CD14-positive monocyte (primary cell): ENCODE measurements around the gene C10orf105. TPM values are rescaled to one million over a fixed set of nuclear protein-coding genes. Genes with fewer than 3 reads are reported as not detected.
A peak's percentile ranks its signal among the peaks of the same experiment; 100 is the strongest.

Experiments
- DNase-seq, 3 donors: peaks; one replicate each; pipeline ENCODE4 v3.0.0-alpha.2; 2011 to 2022
- H2AFZ ChIP-seq: 2 replicates; pipeline ENCODE4 v1.6.0; 2012; ENCODE audit warnings: mild to moderate bottlenecking, low read depth, low read length, inconsistent platforms; ENCODE audit not compliant: insufficient read depth, poor library complexity, severe bottlenecking
- H3K27ac ChIP-seq, 2 donors: 1 replicate in 1 of 2; 2 replicates in 1 of 2; pipeline ENCODE4 v1.5.1; 2012 to 2013; ENCODE audit warnings: low read length in 2 of 2, control low read depth in 1 of 2, inconsistent platforms in 1 of 2, low read depth in 1 of 2, mild to moderate bottlenecking in 1 of 2
- H3K27me3 ChIP-seq, 2 donors: one replicate each; pipeline versions ENCODE4 v1.6.0 to v1.6.1; 2011 to 2013; ENCODE audit warnings: low read length in 2 of 2; ENCODE audit not compliant: control insufficient read depth in 2 of 2, insufficient read depth in 2 of 2
- H3K36me3 ChIP-seq, 2 donors: replicated peaks in 1 of 2; 1 replicate in 1 of 2; 2 replicates in 1 of 2; pipeline versions ENCODE4 v1.5.1 to v1.6.1; 2012 to 2013; ENCODE audit warnings: low read length in 2 of 2, control low read depth in 1 of 2, inconsistent platforms in 1 of 2, mild to moderate bottlenecking in 1 of 2; ENCODE audit not compliant: insufficient read depth in 2 of 2, control insufficient read depth in 1 of 2
- H3K4me1 ChIP-seq, 2 donors: 1 replicate in 1 of 2; 2 replicates in 1 of 2; pipeline versions ENCODE4 v1.5.1 to v1.6.1; 2012 to 2013; ENCODE audit warnings: low read length in 2 of 2, control low read depth in 1 of 2, inconsistent platforms in 1 of 2, mild to moderate bottlenecking in 1 of 2, moderate library complexity in 1 of 2; ENCODE audit not compliant: insufficient read depth in 2 of 2, control insufficient read depth in 1 of 2
- H3K4me2 ChIP-seq: replicated peaks from 2 replicates; pipeline ENCODE3; 2012; ENCODE audit warnings: low read length, moderate library complexity, mild to moderate bottlenecking; ENCODE audit not compliant: poor library complexity, severe bottlenecking; ENCODE audit errors: extremely low read depth
- H3K4me3 ChIP-seq, 3 experiments: fragments of 200-600 bp in 1 of 3; sonication (generic) in 1 of 3; replicated peaks in 1 of 3; 1 replicate in 2 of 3; 2 replicates in 1 of 3; pipeline ENCODE4 v1.5.1; 2011 to 2013; ENCODE audit warnings: low read length in 3 of 3, mild to moderate bottlenecking in 3 of 3, control low read depth in 2 of 3, low read depth in 2 of 3, inconsistent platforms in 1 of 3, moderate library complexity in 1 of 3
- H3K79me2 ChIP-seq: 2 replicates; pipeline ENCODE4 v1.6.0; 2012; ENCODE audit warnings: mild to moderate bottlenecking, control low read depth, inconsistent platforms, low read length, moderate library complexity; ENCODE audit not compliant: insufficient read depth
- H3K9ac ChIP-seq: 2 replicates; pipeline ENCODE4 v1.6.0; 2017; ENCODE audit warnings: low read length, mild to moderate bottlenecking; ENCODE audit not compliant: insufficient read depth, poor library complexity, severe bottlenecking
- H3K9me3 ChIP-seq, 2 donors: replicated peaks in 1 of 2; 1 replicate in 1 of 2; 2 replicates in 1 of 2; pipeline versions ENCODE4 v1.5.1 to v1.6.1; 2012 to 2013; ENCODE audit warnings: low read length in 2 of 2, control low read depth in 1 of 2; ENCODE audit not compliant: control insufficient read depth in 1 of 2, insufficient read depth in 1 of 2
- H4K20me1 ChIP-seq: 2 replicates; pipeline ENCODE4 v1.6.0; 2012; ENCODE audit warnings: mild to moderate bottlenecking, low read length, control low read depth, moderate library complexity; ENCODE audit not compliant: insufficient read depth
- H3K27ac Mint-ChIP-seq, 7 donors: one replicate each; pipeline ENCODE4 v1.8.0; 2020; ENCODE audit warnings: mild to moderate bottlenecking in 7 of 7, mixed read lengths in 7 of 7, moderate library complexity in 6 of 7, inconsistent platforms in 2 of 7
- H3K27me3 Mint-ChIP-seq, 3 donors: one replicate each; pipeline ENCODE4 v1.8.0; 2021 to 2022; ENCODE audit warnings: low read depth in 3 of 3, mild to moderate bottlenecking in 3 of 3, mixed read lengths in 3 of 3, moderate library complexity in 3 of 3, inconsistent platforms in 1 of 3
- H3K36me3 Mint-ChIP-seq, 2 donors: one replicate each; pipeline ENCODE4 v1.8.0; 2020; ENCODE audit warnings: mixed read lengths in 2 of 2, inconsistent platforms in 1 of 2, mild to moderate bottlenecking in 1 of 2
- H3K4me1 Mint-ChIP-seq: one replicate; pipeline ENCODE4 v1.8.0; 2020; ENCODE audit warnings: mild to moderate bottlenecking, mixed read lengths
- H3K4me3 Mint-ChIP-seq, 2 donors: one replicate each; pipeline ENCODE4 v1.8.0; 2020; ENCODE audit warnings: mild to moderate bottlenecking in 2 of 2, mixed read lengths in 2 of 2, moderate library complexity in 1 of 2
- H3K9me3 Mint-ChIP-seq, 7 donors: one replicate each; pipeline ENCODE4 v1.8.0; 2020 to 2022; ENCODE audit warnings: mixed read lengths in 7 of 7, mild to moderate bottlenecking in 6 of 7, moderate library complexity in 6 of 7, inconsistent platforms in 2 of 7
- WGBS: methylation state at CpG from one replicate; pipeline ENCODE4 v1.1.5; 2013; ENCODE audit warnings: missing lambda C conversion rate; ENCODE audit not compliant: insufficient coverage; 5-methylcytosine and 5-hydroxymethylcytosine counted together
- intact Hi-C, 2 donors: fragments of 100-400 bp; cut with micrococcal nuclease; formaldehyde crosslinking; loops; one replicate each; pipeline versions ENCODE4 v1.15.0 to v1.15.1; 2023
- polyA plus RNA-seq, 3 donors: library from polyadenylated mRNA; depleted of rRNA in 1 of 3; unstranded in 2 of 3; stranded (reverse) in 1 of 3; fragments of 300-500 nt in 2 of 3; fragments of >200 nt in 1 of 3; fragmentation: Illumina TruSeq in 2 of 3; gene quantifications; 1 replicate in 2 of 3; 2 replicates in 1 of 3; pipeline ENCODE4 v1.2.3, GENCODE V29; 2012 to 2021
- TF ChIP-seq, protein P1 (sequence below): fragments of 200-600 bp; IDR thresholded peaks from one replicate; pipeline ENCODE4 v1.8.0; 2022; ENCODE audit warnings: antibody characterized with exemption, mild to moderate bottlenecking

The C10orf105 gene
- polyA plus RNA-seq, 3 donors = 0.18 to 2.4 (median 0.48) TPM

DNA sequence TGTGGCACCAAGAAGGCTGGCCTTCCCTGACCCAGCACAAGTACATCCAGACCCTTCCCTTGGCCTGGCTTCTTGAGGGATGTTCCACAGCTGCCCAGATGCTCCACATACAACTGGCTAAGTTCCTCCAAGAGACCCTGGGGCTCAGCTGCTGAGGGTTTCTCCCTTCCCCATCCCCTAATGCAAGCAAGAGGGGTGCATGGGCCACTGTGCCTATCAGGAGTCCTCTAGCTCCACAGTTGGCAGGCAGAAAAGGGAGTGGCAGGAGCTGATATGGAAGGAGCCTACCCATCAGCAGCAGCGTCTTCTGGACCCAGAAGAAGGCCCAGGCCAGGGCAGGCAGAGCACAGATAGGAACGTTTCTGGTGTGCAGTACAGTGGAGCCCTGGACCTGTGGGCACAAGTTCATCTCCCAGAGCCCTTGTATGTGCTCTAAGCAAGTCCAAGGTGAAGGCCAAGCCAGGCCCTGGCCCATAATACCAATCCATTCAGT lies 27.5 kb upstream of the C10orf105 start:
- intact Hi-C loops = no loop called here

DNA sequence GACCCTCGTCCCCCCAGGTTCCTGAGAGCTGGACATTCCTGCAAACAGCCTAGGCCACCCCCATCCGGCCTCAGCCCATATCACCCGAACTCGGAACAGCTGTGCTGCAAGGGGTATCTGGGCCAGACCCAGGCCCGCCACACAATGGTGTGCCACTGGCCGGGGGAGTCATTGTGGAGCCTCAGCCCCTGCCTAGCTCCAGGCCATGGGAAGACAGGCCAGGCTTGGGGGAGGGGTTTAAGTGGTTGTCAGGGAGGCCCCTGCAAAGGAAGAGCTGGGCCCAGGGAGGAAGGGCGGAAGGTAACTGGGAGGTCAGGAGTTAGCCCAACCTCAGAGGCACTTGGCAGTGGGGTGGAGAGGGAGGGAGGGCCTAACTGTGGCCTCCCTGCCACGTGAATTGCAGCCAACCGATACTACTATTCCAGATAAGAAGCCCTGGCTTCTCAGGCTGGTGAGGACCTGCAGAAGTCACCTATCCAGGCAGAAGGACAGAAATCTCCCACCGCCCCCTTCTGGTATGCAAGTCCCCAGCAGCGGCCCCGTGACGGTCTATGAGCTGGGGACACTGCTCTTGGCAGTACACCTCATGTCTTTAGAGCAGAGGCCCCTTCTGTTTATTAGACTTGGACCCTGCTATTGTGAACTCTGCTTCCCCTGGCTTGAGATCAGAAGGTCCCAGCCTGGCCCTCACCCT lies 26.9 kb upstream of the C10orf105 start:
- peaks cover 14% of the 10 kb centered on the region for H3K79me2 ChIP-seq
- DNase-seq = no peak
- peaks cover 0 to 11% of the 10 kb centered on the region in 2 donors for H3K9me3 ChIP-seq
- peak overlapping the region; percentile 82 to 83 for H3K27ac ChIP-seq
- TF ChIP-seq, protein P1, sequence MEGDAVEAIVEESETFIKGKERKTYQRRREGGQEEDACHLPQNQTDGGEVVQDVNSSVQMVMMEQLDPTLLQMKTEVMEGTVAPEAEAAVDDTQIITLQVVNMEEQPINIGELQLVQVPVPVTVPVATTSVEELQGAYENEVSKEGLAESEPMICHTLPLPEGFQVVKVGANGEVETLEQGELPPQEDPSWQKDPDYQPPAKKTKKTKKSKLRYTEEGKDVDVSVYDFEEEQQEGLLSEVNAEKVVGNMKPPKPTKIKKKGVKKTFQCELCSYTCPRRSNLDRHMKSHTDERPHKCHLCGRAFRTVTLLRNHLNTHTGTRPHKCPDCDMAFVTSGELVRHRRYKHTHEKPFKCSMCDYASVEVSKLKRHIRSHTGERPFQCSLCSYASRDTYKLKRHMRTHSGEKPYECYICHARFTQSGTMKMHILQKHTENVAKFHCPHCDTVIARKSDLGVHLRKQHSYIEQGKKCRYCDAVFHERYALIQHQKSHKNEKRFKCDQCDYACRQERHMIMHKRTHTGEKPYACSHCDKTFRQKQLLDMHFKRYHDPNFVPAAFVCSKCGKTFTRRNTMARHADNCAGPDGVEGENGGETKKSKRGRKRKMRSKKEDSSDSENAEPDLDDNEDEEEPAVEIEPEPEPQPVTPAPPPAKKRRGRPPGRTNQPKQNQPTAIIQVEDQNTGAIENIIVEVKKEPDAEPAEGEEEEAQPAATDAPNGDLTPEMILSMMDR = no peak
- H3K27me3 ChIP-seq = no peaks in the 10 kb centered on the region
- peak overlapping the region; percentile 20 for H3K9ac ChIP-seq
- H2AFZ ChIP-seq = no peak overlapping the region
- peaks cover 27 to 38% of the 10 kb centered on the region in 2 donors for H3K36me3 ChIP-seq
- H3K9me3 Mint-ChIP-seq = peaks cover 0 to 9% (median 7%) of the 10 kb centered on the region in 7 donors
- H3K4me3 ChIP-seq = peak overlapping the region in 1 of 3 experiments; percentile 64
- H3K4me2 ChIP-seq = peak overlapping the region; percentile 63
- peaks cover 50 to 68% of the 10 kb centered on the region in 2 donors for H3K36me3 Mint-ChIP-seq
- intact Hi-C loops = no loop called here
- H3K4me1 ChIP-seq = peaks cover 92 to 100% of the 10 kb centered on the region in 2 donors
- peaks cover 34% of the 10 kb centered on the region for H4K20me1 ChIP-seq
- peaks cover 0 to 4% (median 2%) of the 10 kb centered on the region in 3 donors for H3K27me3 Mint-ChIP-seq
- H3K4me1 Mint-ChIP-seq = peaks cover 97% of the 10 kb centered on the region
- peak overlapping the region; percentile 59 to 62 for H3K4me3 Mint-ChIP-seq
- WGBS = 24% methylated on average over 12 of the region's 13 CpGs
- peak overlapping the region; percentile 91 to 96 (median 95) for H3K27ac Mint-ChIP-seq

More for the DNA sequence above, 27.5 kb upstream of the C10orf105 start:
- 75% methylated on average over 1 of the region's 2 CpGs for WGBS
- Histone ChIP-seq H3K4me2 (peak overlapping the region; percentile 63), H3K27me3 (no peaks in the 10 kb centered on the region), H3K4me3 (peak overlapping the region in 1 of 3 experiments; percentile 64), H3K36me3 (peaks cover 29 to 38% of the 10 kb centered on the region in 2 donors), H4K20me1 (peaks cover 40% of the 10 kb centered on the region), H3K4me1 (peaks cover 96 to 100% of the 10 kb centered on the region in 2 donors), H2AFZ (no peak overlapping the region), H3K27ac (peak overlapping the region; percentile 82 to 83), H3K79me2 (peaks cover 20% of the 10 kb centered on the region), H3K9ac (peak overlapping the region; percentile 20), H3K9me3 (peaks cover 0 to 11% of the 10 kb centered on the region in 2 donors)
- peaks cover 98% of the 10 kb centered on the region for H3K4me1 Mint-ChIP-seq
- peak overlapping the region; percentile 59 to 62 for H3K4me3 Mint-ChIP-seq
- TF ChIP-seq, protein P1 = no peak
- no peak for DNase-seq
- peaks cover 0 to 9% (median 7%) of the 10 kb centered on the region in 7 donors for H3K9me3 Mint-ChIP-seq
- H3K36me3 Mint-ChIP-seq = peaks cover 52 to 68% of the 10 kb centered on the region in 2 donors
- peak overlapping the region; percentile 91 to 96 (median 95) for H3K27ac Mint-ChIP-seq
- H3K27me3 Mint-ChIP-seq = peaks cover 0 to 2% (median 2%) of the 10 kb centered on the region in 3 donors
